ENCODE measurements around the gene ADCY1.

ADCY1 gene

GRCh38 chr7:45581271-45581780 lies 7.2 kb downstream of the ADCY1 start:
- in situ Hi-C loops (cut with HindIII; ENCODE audit: low pct_unique_long_range_greater_than_20kb, low sequenced_read_pairs) = no loop called here
- no peak for DNase-seq (ENCODE audit: low read depth in 1 of 2, low spot score in 1 of 2)
- TF ChIP-seq JUND (IDR thresholded peaks at IDR 0.05; ENCODE audit: low read depth) = no peak

DNA sequence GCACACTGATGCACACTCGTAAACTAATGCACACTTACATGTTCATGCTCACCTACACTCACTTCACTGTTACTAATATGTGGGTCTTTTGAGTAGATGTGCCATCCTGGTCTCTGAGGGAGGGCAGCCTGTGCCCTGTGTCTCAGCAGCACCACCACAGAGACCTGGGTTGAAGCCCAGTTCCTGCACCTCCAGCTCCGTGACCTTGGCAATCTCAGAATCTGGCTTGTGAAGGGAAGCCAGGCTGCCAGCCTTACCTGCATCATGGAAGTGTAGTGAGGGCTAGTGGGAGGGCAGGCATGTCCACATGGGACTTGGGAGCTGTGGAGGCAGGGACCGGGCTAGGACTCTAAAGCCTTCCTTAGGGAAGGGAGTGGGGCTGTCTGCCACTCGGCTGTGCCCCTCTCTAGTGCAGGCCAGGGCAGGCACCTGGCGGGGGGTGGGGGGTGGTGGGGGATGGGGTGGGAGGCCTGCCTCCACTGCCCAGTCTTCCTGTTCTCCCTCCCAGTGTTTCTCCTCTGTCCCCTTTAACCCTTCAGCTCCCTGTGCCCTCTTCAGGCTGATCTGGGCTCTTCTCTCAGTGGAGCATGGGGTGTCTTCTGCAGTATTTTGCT lies 8.1 kb downstream of the ADCY1 start:
- in situ Hi-C loops (cut with HindIII; ENCODE audit: low pct_unique_long_range_greater_than_20kb, low sequenced_read_pairs) = no loop called here
- no peak for TF ChIP-seq JUND (IDR thresholded peaks at IDR 0.05; ENCODE audit: low read depth)
- DNase-seq (ENCODE audit: low read depth in 1 of 2, low spot score in 1 of 2) = no peak

DNA sequence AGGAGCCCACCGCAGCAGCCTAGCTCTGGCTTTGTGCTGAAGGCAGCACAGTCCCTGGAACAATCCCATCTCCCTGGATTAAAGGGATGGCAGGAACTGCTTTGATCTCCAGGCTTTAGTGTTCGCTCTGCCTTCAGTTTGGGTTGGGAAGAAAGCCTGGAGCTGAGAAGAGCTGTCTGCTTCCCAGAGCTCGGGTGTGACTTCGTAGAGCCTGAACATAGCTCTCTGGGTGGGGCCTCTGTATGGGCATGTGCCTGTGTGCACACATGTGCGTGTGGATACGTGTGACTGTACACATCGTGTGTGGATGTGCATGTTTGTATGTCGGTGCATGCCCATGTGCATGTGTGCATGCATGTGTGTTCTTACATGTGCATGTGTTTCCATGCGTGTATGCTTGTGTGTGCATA lies 8.7 kb downstream of the ADCY1 start:
- in situ Hi-C loops (cut with HindIII; ENCODE audit: low pct_unique_long_range_greater_than_20kb, low sequenced_read_pairs) = no loop called here
- DNase-seq (ENCODE audit: low read depth in 1 of 2, low spot score in 1 of 2) = no peak
- no peak for TF ChIP-seq JUND (IDR thresholded peaks at IDR 0.05; ENCODE audit: low read depth)

DNA sequence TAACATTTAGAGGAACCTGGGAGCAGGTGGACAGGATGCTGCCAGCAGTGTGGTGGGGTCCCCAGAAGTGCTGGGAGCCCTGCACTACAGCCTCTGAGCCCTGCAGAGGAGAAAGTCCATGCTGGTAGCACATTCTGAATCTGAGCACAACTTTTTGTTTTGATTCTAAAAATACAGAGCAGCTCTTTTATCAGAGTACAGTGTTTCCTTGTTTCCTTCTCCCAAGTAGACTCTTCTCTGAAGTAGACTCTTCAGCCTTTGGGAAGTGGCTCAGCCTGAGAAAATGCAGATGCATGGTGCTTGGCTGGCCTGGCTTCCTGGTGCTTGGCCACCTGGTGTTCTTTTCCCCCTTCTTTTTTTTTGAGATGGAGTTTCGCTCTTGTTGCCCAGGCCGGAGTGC lies 9.1 kb downstream of the ADCY1 start:
- TF ChIP-seq JUND (IDR thresholded peaks at IDR 0.05; ENCODE audit: low read depth) = no peak
- DNase-seq (ENCODE audit: low read depth in 1 of 2, low spot score in 1 of 2) = no peak
- in situ Hi-C loops (cut with HindIII; ENCODE audit: low pct_unique_long_range_greater_than_20kb, low sequenced_read_pairs) = no loop called here

GRCh38 chr7:45584261-45585210 lies 10.4 kb downstream of the ADCY1 start:
- no peak for DNase-seq (ENCODE audit: low read depth in 1 of 2, low spot score in 1 of 2)
- in situ Hi-C loops (cut with HindIII; ENCODE audit: low pct_unique_long_range_greater_than_20kb, low sequenced_read_pairs) = no loop called here
- no peak for TF ChIP-seq JUND (IDR thresholded peaks at IDR 0.05; ENCODE audit: low read depth)

DNA sequence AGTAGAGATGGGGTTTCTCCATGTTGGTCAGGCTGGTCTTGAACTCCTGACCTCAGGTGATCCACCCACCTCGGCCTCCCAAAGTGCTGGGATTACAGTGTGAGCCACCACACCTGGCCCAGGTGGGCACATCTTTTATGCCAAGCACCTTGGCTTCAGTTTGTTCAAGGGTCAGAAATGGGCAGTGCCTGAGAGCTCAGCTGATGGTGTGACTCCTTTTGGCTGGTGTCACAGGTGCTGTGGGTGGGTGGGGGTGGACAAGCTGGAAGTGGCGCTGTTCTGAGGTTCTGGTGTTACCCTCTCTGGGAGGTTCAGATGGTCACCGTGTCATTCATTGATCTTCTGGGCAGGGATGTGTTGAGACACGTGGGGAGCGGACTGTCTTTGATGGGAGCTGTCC lies 11.5 kb downstream of the ADCY1 start:
- no peak for TF ChIP-seq JUND (IDR thresholded peaks at IDR 0.05; ENCODE audit: low read depth)
- no peak for DNase-seq (ENCODE audit: low read depth in 1 of 2, low spot score in 1 of 2)
- in situ Hi-C loops (cut with HindIII; ENCODE audit: low pct_unique_long_range_greater_than_20kb, low sequenced_read_pairs) = no loop called here

- no peak for DNase-seq (ENCODE audit: low read depth in 1 of 2, low spot score in 1 of 2)
- in situ Hi-C loops (cut with HindIII; ENCODE audit: low pct_unique_long_range_greater_than_20kb, low sequenced_read_pairs) = no loop called here
- no peak for TF ChIP-seq JUND (IDR thresholded peaks at IDR 0.05; ENCODE audit: low read depth)
Observed at GRCh38 chr7:45586542-45587520, 12.7 kb downstream of the ADCY1 start.

DNA sequence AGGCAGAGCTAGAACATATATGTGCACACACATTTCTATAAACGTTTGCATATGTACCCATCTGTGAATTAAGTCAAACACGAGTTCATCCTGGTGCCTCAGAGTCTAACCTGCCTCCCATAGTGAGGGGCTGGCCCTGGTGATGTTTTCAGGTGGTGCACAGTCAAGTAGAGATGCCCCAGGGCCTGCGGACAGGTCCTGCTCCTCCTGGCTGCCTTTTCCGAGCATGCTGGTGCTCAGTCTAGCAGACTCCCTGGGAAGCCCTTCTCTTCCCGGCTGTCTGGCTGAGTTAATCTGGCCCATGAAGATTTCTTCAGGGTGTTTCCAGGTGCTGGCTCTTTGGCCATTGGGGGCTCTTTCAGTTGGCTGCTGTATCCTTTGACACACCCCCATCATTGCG lies 14.3 kb downstream of the ADCY1 start:
- DNase-seq (ENCODE audit: low read depth in 1 of 2, low spot score in 1 of 2) = no peak
- in situ Hi-C loops (cut with HindIII; ENCODE audit: low pct_unique_long_range_greater_than_20kb, low sequenced_read_pairs) = no loop called here
- no peak for TF ChIP-seq JUND (IDR thresholded peaks at IDR 0.05; ENCODE audit: low read depth)

DNA sequence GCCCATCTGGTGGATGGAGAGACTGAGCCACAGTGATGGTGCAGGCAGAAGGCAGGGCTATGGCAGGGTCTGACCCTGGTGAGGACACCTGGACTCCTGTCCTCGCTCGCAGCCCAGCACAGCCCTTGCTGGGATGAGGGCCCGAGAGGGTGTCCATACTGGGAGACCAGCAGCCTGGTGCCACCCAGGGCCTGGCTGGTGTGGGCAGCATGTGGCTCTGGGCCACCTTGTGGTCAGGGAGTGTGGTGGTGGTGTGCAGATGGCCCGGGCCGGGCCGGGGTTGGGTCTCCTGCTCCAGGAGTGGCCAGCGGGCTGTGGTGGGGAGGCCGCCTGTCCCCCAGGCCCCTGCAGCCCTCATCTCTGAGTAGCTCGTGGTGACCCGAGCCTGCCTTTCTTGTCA lies 14.9 kb downstream of the ADCY1 start:
- in situ Hi-C loops (cut with HindIII; ENCODE audit: low pct_unique_long_range_greater_than_20kb, low sequenced_read_pairs) = no loop called here
- DNase-seq (ENCODE audit: low read depth in 1 of 2, low spot score in 1 of 2) = no peak
- TF ChIP-seq JUND (IDR thresholded peaks at IDR 0.05; ENCODE audit: low read depth) = no peak

DNA sequence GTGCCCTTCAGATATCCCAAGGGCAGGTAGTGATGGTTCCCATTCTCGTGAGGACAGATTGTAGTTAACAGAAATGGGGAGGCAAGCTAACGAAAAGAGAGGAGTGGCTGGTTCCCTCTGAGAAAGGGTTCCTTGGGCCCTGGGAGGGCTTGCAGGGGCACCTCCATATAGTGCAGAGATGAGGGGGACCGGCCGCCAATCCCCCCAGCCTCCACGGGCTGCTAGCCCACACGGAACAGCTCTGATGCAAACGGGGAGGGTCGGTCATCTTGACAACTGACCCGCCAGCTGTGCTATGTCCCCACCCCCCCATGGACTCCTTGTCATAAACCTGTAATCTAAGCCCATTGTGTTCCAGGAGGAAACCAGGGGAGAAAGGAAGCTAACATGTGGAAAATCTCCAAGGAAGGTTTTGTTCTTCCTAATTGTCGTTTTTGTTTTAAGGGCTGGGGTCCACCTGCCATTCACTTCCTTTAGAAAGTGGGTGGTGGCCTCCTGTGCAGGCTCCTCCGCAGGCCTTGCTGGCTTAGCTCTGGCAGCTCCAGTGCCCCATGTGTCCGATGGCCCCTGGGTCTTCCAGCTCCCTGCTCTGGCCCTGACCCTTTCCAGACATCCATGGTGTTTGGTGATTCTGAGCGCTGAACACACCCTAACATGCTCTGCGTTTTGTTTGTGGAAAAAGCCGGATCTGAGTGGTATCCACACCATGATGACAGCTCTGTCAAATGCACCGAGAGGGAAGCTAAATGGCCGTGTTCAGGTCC lies 15.9 kb downstream of the ADCY1 start:
- no peak for TF ChIP-seq JUND (IDR thresholded peaks at IDR 0.05; ENCODE audit: low read depth)
- in situ Hi-C loops (cut with HindIII; ENCODE audit: low pct_unique_long_range_greater_than_20kb, low sequenced_read_pairs) = no loop called here
- no peak for DNase-seq (ENCODE audit: low read depth in 1 of 2, low spot score in 1 of 2)

GRCh38 chr7:45590679-45591057 lies 16.5 kb downstream of the ADCY1 start:
- TF ChIP-seq JUND (IDR thresholded peaks at IDR 0.05; ENCODE audit: low read depth) = no peak
- no peak for DNase-seq (ENCODE audit: low read depth in 1 of 2, low spot score in 1 of 2)
- in situ Hi-C loops (cut with HindIII; ENCODE audit: low pct_unique_long_range_greater_than_20kb, low sequenced_read_pairs) = no loop called here
